Measurements from ENCODE around the gene SESTD1.

DNA sequence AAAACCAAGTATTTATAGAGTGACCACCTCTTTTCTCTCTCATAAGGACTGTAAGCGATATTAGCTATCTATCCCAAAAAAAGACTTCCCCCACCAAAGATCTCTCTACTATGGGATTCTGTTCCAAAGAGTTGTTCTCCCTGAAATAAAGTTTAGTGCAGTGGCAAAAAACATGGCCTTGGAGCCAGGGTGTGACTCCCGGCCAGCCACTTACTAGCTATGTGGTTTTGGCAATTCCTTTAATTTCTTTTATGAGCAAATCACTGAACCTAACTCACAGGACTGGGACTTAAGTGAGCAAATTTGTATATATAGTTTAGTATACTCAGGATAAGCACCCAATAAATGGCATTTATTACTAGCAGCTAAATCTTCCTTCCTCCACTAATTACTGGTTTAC is 42.6 kb downstream of the SESTD1 start:
- TF ChIP-seq JUNB (IDR thresholded peaks at IDR 0.05; ENCODE audit: unreplicated experiment) = no peak
- TF ChIP-seq POLR2AphosphoS5 (IDR thresholded peaks at IDR 0.05; ENCODE audit: low read depth) = no peak
- TF ChIP-seq, protein P1, sequence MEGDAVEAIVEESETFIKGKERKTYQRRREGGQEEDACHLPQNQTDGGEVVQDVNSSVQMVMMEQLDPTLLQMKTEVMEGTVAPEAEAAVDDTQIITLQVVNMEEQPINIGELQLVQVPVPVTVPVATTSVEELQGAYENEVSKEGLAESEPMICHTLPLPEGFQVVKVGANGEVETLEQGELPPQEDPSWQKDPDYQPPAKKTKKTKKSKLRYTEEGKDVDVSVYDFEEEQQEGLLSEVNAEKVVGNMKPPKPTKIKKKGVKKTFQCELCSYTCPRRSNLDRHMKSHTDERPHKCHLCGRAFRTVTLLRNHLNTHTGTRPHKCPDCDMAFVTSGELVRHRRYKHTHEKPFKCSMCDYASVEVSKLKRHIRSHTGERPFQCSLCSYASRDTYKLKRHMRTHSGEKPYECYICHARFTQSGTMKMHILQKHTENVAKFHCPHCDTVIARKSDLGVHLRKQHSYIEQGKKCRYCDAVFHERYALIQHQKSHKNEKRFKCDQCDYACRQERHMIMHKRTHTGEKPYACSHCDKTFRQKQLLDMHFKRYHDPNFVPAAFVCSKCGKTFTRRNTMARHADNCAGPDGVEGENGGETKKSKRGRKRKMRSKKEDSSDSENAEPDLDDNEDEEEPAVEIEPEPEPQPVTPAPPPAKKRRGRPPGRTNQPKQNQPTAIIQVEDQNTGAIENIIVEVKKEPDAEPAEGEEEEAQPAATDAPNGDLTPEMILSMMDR (conservative IDR thresholded peaks at IDR 0.05; ENCODE audit: low read depth in 2 of 2) = no peak
- TF ChIP-seq REST (IDR thresholded peaks at IDR 0.05; ENCODE audit: unreplicated experiment) = no peak
- TF ChIP-seq EZH2 (IDR thresholded peaks at IDR 0.05; ENCODE audit: low read depth, unreplicated experiment) = no peak
- no peak for TF ChIP-seq EZH2phosphoT487 (IDR thresholded peaks at IDR 0.05; ENCODE audit: unreplicated experiment)
- TF ChIP-seq, protein P2, sequence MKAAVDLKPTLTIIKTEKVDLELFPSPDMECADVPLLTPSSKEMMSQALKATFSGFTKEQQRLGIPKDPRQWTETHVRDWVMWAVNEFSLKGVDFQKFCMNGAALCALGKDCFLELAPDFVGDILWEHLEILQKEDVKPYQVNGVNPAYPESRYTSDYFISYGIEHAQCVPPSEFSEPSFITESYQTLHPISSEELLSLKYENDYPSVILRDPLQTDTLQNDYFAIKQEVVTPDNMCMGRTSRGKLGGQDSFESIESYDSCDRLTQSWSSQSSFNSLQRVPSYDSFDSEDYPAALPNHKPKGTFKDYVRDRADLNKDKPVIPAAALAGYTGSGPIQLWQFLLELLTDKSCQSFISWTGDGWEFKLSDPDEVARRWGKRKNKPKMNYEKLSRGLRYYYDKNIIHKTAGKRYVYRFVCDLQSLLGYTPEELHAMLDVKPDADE (IDR thresholded peaks at IDR 0.05) = no peak
- TF ChIP-seq CREB1 (CRISPR knock-in tag; IDR thresholded peaks at IDR 0.05; ENCODE audit: low read depth) = no peak
- TF ChIP-seq ZNF331 (CRISPR knock-in tag; IDR thresholded peaks at IDR 0.05; ENCODE audit: low read depth) = no peak
- TF ChIP-seq STAT1 (IDR thresholded peaks at IDR 0.05; ENCODE audit: unreplicated experiment) = no peak
